Peyer's patch (tissue), 4 donors: Measurements from ENCODE around the gene THBS1. TPM values are rescaled to one million over a fixed set of nuclear protein-coding genes. Genes with fewer than 3 reads are reported as not detected.

Experiments used
- DNase-seq, 3 donors: peaks; one replicate each; pipeline ENCODE4 v3.0.0-alpha.2; 2017 to 2019
- H3K27ac ChIP-seq, 4 donors: fragments of 200-600 bp; sonication (generic); one replicate each; pipeline ENCODE4 v1.5.1; 2016 to 2019
- H3K27me3 ChIP-seq, 2 donors: fragments of 200-600 bp; sonication (generic); one replicate each; pipeline ENCODE4 v1.5.1; 2019
- H3K36me3 ChIP-seq, 3 donors: fragments of 200-600 bp; sonication (generic); one replicate each; pipeline ENCODE4 v1.5.1; 2016 to 2019
- H3K4me1 ChIP-seq, 4 donors: fragments of 200-600 bp; sonication (generic); one replicate each; pipeline ENCODE4 v1.5.1; 2016 to 2019
- H3K4me3 ChIP-seq, 4 donors: fragments of 200-600 bp; sonication (generic); 1 replicate in 3 of 4; 2 replicates in 1 of 4; pipeline ENCODE4 v1.5.1; 2016 to 2019; ENCODE audit warnings: mild to moderate bottlenecking in 1 of 4
- H3K9me3 ChIP-seq, 4 donors: fragments of 200-600 bp; sonication (generic); one replicate each; pipeline ENCODE4 v1.5.1; 2016 to 2019; ENCODE audit warnings: mild to moderate bottlenecking in 1 of 4
- CTCF ChIP-seq, 6 experiments: fragments of 450-650 bp in 4 of 6; fragments of 200-600 bp in 2 of 6; sonication (generic) in 1 of 6; IDR thresholded peaks; one replicate each; pipeline ENCODE4 v1.5.1; 2017 to 2019; ENCODE audit warnings: antibody characterized with exemption in 6 of 6, mild to moderate bottlenecking in 3 of 6, moderate library complexity in 1 of 6
- POLR2A ChIP-seq, 2 donors: fragments of 450-650 bp; IDR thresholded peaks; one replicate each; pipeline ENCODE4 v1.5.1; 2017; ENCODE audit warnings: antibody characterized with exemption in 2 of 2, mild to moderate bottlenecking in 2 of 2, moderate library complexity in 2 of 2
- total RNA-seq, 4 donors: library from RNA; depleted of rRNA; stranded (reverse); fragments of >200 nt; gene quantifications; one replicate each; pipeline ENCODE4 v1.1.0, GENCODE V29; 2016

Gene THBS1
- total RNA-seq, 4 donors from 2014 or later = 68.7 to 784 (median 139) TPM

GRCh38 chr15:39539973-39540558 lies 40.8 kb upstream of the THBS1 start:
- H3K27ac ChIP-seq = no peak overlapping the region
- peaks cover 0 to 6% (median 0%) of the 10 kb centered on the region in 4 donors for H3K9me3 ChIP-seq
- H3K4me1 ChIP-seq = no peaks in the 10 kb centered on the region
- DNase-seq = no peak
- H3K27me3 ChIP-seq = no peaks in the 10 kb centered on the region
- no peaks in the 10 kb centered on the region for H3K36me3 ChIP-seq
- TF ChIP-seq CTCF (IDR thresholded peaks at IDR 0.05) = no peak
- no peak for TF ChIP-seq POLR2A (IDR thresholded peaks at IDR 0.05)
- no peak overlapping the region for H3K4me3 ChIP-seq

GRCh38 chr15:39542385-39543065 lies 38.4 kb upstream of the THBS1 start:
- DNase-seq = no peak
- H3K27ac ChIP-seq = no peak overlapping the region
- no peaks in the 10 kb centered on the region for H3K4me1 ChIP-seq
- H3K9me3 ChIP-seq = peaks cover 0 to 12% (median 0%) of the 10 kb centered on the region in 4 donors
- TF ChIP-seq POLR2A (IDR thresholded peaks at IDR 0.05) (no peak), CTCF (IDR thresholded peaks at IDR 0.05) (no peak)
- H3K4me3 ChIP-seq = no peak overlapping the region
- H3K36me3 ChIP-seq = no peaks in the 10 kb centered on the region
- no peaks in the 10 kb centered on the region for H3K27me3 ChIP-seq

- Histone ChIP-seq H3K4me1 (no peaks in the 10 kb centered on the region), H3K36me3 (no peaks in the 10 kb centered on the region), H3K27me3 (no peaks in the 10 kb centered on the region), H3K27ac (no peak overlapping the region), H3K9me3 (peaks cover 0 to 12% (median 0%) of the 10 kb centered on the region in 4 donors), H3K4me3 (no peak overlapping the region)
- no peak for TF ChIP-seq CTCF (IDR thresholded peaks at IDR 0.05)
- TF ChIP-seq POLR2A (IDR thresholded peaks at IDR 0.05) = no peak
- no peak for DNase-seq
Measured at GRCh38 chr15:39543651-39544050, 37.2 kb upstream of the THBS1 start.

DNA sequence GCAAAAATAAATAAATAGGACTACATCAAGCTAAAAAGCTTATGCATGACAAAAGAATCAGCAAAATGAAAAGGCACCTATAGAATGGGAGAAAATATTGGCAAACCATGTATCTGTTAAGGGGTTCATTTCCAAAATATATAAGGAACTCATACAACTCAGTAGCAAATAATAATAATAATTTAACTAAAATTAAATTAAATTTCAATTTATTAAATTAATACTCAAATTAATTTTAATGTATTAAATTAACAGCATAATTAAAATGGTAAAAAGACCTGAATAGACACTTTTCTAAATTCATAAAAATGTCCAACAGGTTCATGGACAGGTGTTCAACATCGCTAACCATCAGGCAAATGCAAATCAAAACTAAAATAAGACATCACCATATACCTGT lies 34.0 kb upstream of the THBS1 start:
- H3K4me3 ChIP-seq = no peak overlapping the region
- H3K27me3 ChIP-seq = no peaks in the 10 kb centered on the region
- peaks cover 0 to 12% (median 0%) of the 10 kb centered on the region in 4 donors for H3K9me3 ChIP-seq
- H3K36me3 ChIP-seq = no peaks in the 10 kb centered on the region
- H3K4me1 ChIP-seq = no peaks in the 10 kb centered on the region
- DNase-seq = no peak
- no peak overlapping the region for H3K27ac ChIP-seq
- TF ChIP-seq POLR2A (IDR thresholded peaks at IDR 0.05) (no peak), CTCF (IDR thresholded peaks at IDR 0.05) (no peak)

DNA sequence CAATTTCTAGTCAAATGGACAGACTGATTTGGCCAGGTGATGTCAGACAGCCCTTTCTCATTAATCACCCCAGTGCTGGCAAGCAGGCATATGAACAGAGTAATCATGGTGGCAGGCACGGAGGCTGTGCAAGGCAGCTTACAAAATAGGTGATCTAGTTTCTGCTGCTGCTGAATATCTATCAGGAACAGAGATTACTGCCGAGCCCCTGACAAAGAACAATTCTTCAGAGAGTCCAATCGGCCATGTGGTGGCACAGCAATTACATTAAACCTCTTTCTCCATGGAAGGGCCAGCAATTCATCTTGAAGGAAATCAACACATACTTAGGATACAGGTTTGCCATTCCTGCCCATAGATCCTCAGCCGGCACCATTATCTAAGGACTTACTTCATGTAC lies 32.3 kb upstream of the THBS1 start:
- Histone ChIP-seq H3K9me3 (peaks cover 0 to 12% (median 0%) of the 10 kb centered on the region in 4 donors), H3K4me1 (no peaks in the 10 kb centered on the region), H3K4me3 (no peak overlapping the region), H3K27me3 (no peaks in the 10 kb centered on the region), H3K27ac (no peak overlapping the region), H3K36me3 (no peaks in the 10 kb centered on the region)
- TF ChIP-seq POLR2A (IDR thresholded peaks at IDR 0.05) = no peak
- no peak for TF ChIP-seq CTCF (IDR thresholded peaks at IDR 0.05)
- no peak for DNase-seq
